Left lung (tissue), 14 donors: Measurements from ENCODE around the gene PLSCR3. TPM values are rescaled to one million over a fixed set of nuclear protein-coding genes. Genes with fewer than 3 reads are reported as not detected.

Experiments
- ATAC-seq: fragments of 200-7000 bp; cut with Tn5 transposase; one replicate; pipeline ENCODE4 v1.9.1; 2020; ENCODE audit warnings: moderate library complexity
- DNase-seq, 4 donors: peaks; one replicate each; pipeline ENCODE4 v3.0.0-alpha.2; 2013 to 2020
- H3K27ac ChIP-seq, 2 donors: fragments of 200-600 bp; sonication (generic) in 1 of 2; one replicate each; pipeline versions ENCODE4 v1.5.0 to v1.8.0; 2020 to 2021
- H3K27me3 ChIP-seq, 2 donors: fragments of 200-600 bp; sonication (generic) in 1 of 2; one replicate each; pipeline versions ENCODE4 v1.5.0 to v1.8.0; 2020 to 2021
- H3K36me3 ChIP-seq, 2 donors: fragments of 200-600 bp; sonication (generic) in 1 of 2; one replicate each; pipeline versions ENCODE4 v1.5.0 to v1.8.0; 2020 to 2021
- H3K4me1 ChIP-seq, 2 donors: fragments of 200-600 bp; one replicate each; pipeline ENCODE4 v1.8.0; 2021
- H3K4me3 ChIP-seq, 2 donors: fragments of 200-600 bp; sonication (generic) in 1 of 2; one replicate each; pipeline versions ENCODE4 v1.5.0 to v1.8.0; 2020 to 2021; ENCODE audit warnings: mild to moderate bottlenecking in 1 of 2
- H3K9me3 ChIP-seq, 2 donors: fragments of 200-600 bp; sonication (generic) in 1 of 2; one replicate each; pipeline versions ENCODE4 v1.5.0 to v1.8.0; 2020 to 2021
- CTCF ChIP-seq, 2 donors: fragments of 200-600 bp; sonication (generic) in 1 of 2; IDR thresholded peaks; one replicate each; pipeline versions ENCODE4 v1.5.0 to v1.8.0; 2021; ENCODE audit warnings: antibody characterized with exemption in 2 of 2
- intact Hi-C, 2 donors: fragments of 100-400 bp; cut with DNase I; formaldehyde crosslinking; loops; one replicate each; pipeline versions ENCODE4 v1.11.2 to v1.14.2; 2022
- long read RNA-seq, 12 donors: library from polyadenylated mRNA in 2 of 12; unstranded in 2 of 12; transcript quantifications; one replicate each; pipeline ENCODE4 v2.0.0 and lab custom pipeline, GENCODE V29; 2019 to 2026
- polyA plus RNA-seq, 6 donors: library from polyadenylated mRNA; unstranded; fragments of 120-200 nt; gene quantifications; one replicate each; pipeline ENCODE4 v1.2.1, GENCODE V29; 2013; ENCODE audit not compliant: insufficient read length in 6 of 6
- total RNA-seq, 2 donors: library from RNA; stranded (reverse); fragmentation: NEBNext Ultra II Directional; extraction: Animal tissue kit (Norgen Biotek cat#: 25700); gene quantifications; one replicate each; pipeline ENCODE4 v1.2.1, GENCODE V29; 2021
- donor health status: DM: no; HTN: yes; CAD: no.
- donor health status: DM: no; HTN: no; CAD: no.

PLSCR3 gene
- total RNA-seq = 10 to 100 TPM; 42.0 to 42.7 TPM
- polyA plus RNA-seq = 10 to 100 TPM; 46.0 to 62.5 (median 57.7) TPM
- long read RNA-seq, donor 1, transcript PLSCR3-202 (8 exons, 2,067 nt) = major isoform, 12 of 43 reads
- long read RNA-seq, donor 1, transcript PLSCR3-212 (7 exons, 1,965 nt) = minor isoform, 5 of 43 reads
- long read RNA-seq, donor 1, partial matches to known transcripts = 19 of 43 reads
- long read RNA-seq, donor 1, other reads (novel, unspliced or antisense) = 0 of 43 reads
- long read RNA-seq, donor 2, transcript PLSCR3-209 (8 exons, 2,032 nt) = minor isoform, 5 of 20 reads
- long read RNA-seq, donor 2, transcript PLSCR3-202 (8 exons, 2,067 nt) = major isoform, 8 of 20 reads
- long read RNA-seq, donor 2, transcript PLSCR3-212 (7 exons, 1,965 nt) = minor isoform, 5 of 20 reads
- long read RNA-seq, donor 2, partial matches to known transcripts = 0 of 20 reads
- long read RNA-seq, donor 2, other reads (novel, unspliced or antisense) = 0 of 20 reads
- long read RNA-seq, donor 3, transcript PLSCR3-212 (7 exons, 1,965 nt) = minor isoform, 5 of 35 reads
- long read RNA-seq, donor 3, transcript PLSCR3-202 (8 exons, 2,067 nt) = major isoform, 13 of 35 reads
- long read RNA-seq, donor 3, partial matches to known transcripts = 11 of 35 reads
- long read RNA-seq, donor 3, other reads (novel, unspliced or antisense) = 0 of 35 reads
- long read RNA-seq, donor 4, partial matches to known transcripts = 0 of 10 reads
- long read RNA-seq, donor 4, other reads (novel, unspliced or antisense) = 6 of 10 reads
- long read RNA-seq, donor 5, transcript PLSCR3-202 (8 exons, 2,067 nt) = major isoform, 7 of 22 reads
- long read RNA-seq, donor 5, transcript PLSCR3-212 (7 exons, 1,965 nt) = minor isoform, 6 of 22 reads
- long read RNA-seq, donor 5, partial matches to known transcripts = 6 of 22 reads
- long read RNA-seq, donor 5, other reads (novel, unspliced or antisense) = 0 of 22 reads
- long read RNA-seq, donor 6, partial matches to known transcripts = 6 of 18 reads
- long read RNA-seq, donor 6, other reads (novel, unspliced or antisense) = 0 of 18 reads
- long read RNA-seq, donor 7, partial matches to known transcripts = 0 of 10 reads
- long read RNA-seq, donor 7, other reads (novel, unspliced or antisense) = 0 of 10 reads
- long read RNA-seq, donor 8, transcript PLSCR3-212 (7 exons, 1,965 nt) = minor isoform, 6 of 29 reads
- long read RNA-seq, donor 8, transcript PLSCR3-202 (8 exons, 2,067 nt) = major isoform, 7 of 29 reads
- long read RNA-seq, donor 8, partial matches to known transcripts = 11 of 29 reads
- long read RNA-seq, donor 8, other reads (novel, unspliced or antisense) = 0 of 29 reads
- long read RNA-seq, donor 9 = 0 reads
- long read RNA-seq, donor 10, partial matches to known transcripts = 0 of 8 reads
- long read RNA-seq, donor 10, other reads (novel, unspliced or antisense) = 4 of 8 reads
- long read RNA-seq, donor 11 = 0 reads
- long read RNA-seq, donor 12, transcript PLSCR3-202 (8 exons, 2,067 nt) = major isoform, 6 of 13 reads
- long read RNA-seq, donor 12, partial matches to known transcripts = 0 of 13 reads
- long read RNA-seq, donor 12, other reads (novel, unspliced or antisense) = 0 of 13 reads

- H3K27ac ChIP-seq = peak within 1 kb of the TSS; percentile 92 to 93
- ATAC-seq (peak; percentile 97), DNase-seq (peak; percentile 85 to 98 (median 90))
- peaks cover 0 to 23% of the 10 kb centered on the region in 2 donors for H3K36me3 ChIP-seq
- H3K4me1 ChIP-seq = peaks cover 0 to 21% of the 10 kb centered on the region in 2 donors
- peak in 1 of 2 donors; percentile 34 for TF ChIP-seq CTCF (IDR thresholded peaks at IDR 0.05)
- no peaks in the 10 kb centered on the region for H3K27me3 ChIP-seq
- H3K4me3 ChIP-seq = peak within 1 kb of the TSS; percentile 69 to 96
- intact Hi-C loops = no loop called here
- no peaks in the 10 kb centered on the region for H3K9me3 ChIP-seq
Measured at GRCh38 chr17:7394452-7395191, at the start of gene PLSCR3. Gene PLSCR3, minus strand, starts transcription at chr17:7394525. Its CDS starts 415 bp downstream, at chr17:7394110.

- H3K27me3 ChIP-seq = peaks cover 25 to 87% of the 10 kb centered on the region in 2 donors
- ATAC-seq (no peak), DNase-seq (no peak)
- H3K4me3 ChIP-seq = no peak overlapping the region
- TF ChIP-seq CTCF (IDR thresholded peaks at IDR 0.05) = no peak
- intact Hi-C loops = no loop called here
- H3K4me1 ChIP-seq = peaks cover 17 to 38% of the 10 kb centered on the region in 2 donors
- H3K36me3 ChIP-seq = no peaks in the 10 kb centered on the region
- no peaks in the 10 kb centered on the region for H3K9me3 ChIP-seq
- H3K27ac ChIP-seq = no peak overlapping the region
Measured at GRCh38 chr17:7443499-7444485, 49.5 kb upstream of the PLSCR3 start.

GRCh38 chr17:7442142-7442541 lies 47.8 kb upstream of the PLSCR3 start:
- H3K27ac ChIP-seq = no peak overlapping the region
- H3K36me3 ChIP-seq = no peaks in the 10 kb centered on the region
- no peak for ATAC-seq
- DNase-seq = no peak
- TF ChIP-seq CTCF (IDR thresholded peaks at IDR 0.05) = no peak
- H3K9me3 ChIP-seq = no peaks in the 10 kb centered on the region
- H3K4me1 ChIP-seq = peaks cover 23 to 55% of the 10 kb centered on the region in 2 donors
- H3K27me3 ChIP-seq = peaks cover 25 to 79% of the 10 kb centered on the region in 2 donors
- intact Hi-C loops = no loop called here
- H3K4me3 ChIP-seq = no peak overlapping the region
